Fibroblast of skin of left quadriceps (primary cell): ENCODE measurements around the gene TOB2.
"Not testable (repeated sequence)": the region's sequence is repeated elsewhere in the genome, so short reads cannot be mapped to it uniquely, and the experiment has no call there.

Experiments
- DNase-seq, 2 experiments: peaks; one replicate each; pipeline ENCODE4 v3.0.0-alpha.2; 2013; ENCODE audit warnings: low read depth in 2 of 2

Gene TOB2

GRCh38 chr22:41468381-41469217 lies 22.0 kb upstream of the TOB2 start, which contains the start of the genes ACO2 and PHF5A:
TSS of gene ACO2 (plus strand) at chr22:41469117. CDS start at chr22:41469147, 30 bp downstream.
TSS of gene PHF5A (minus strand) at chr22:41468692. CDS start at chr22:41468653, 39 bp downstream.
- DNase-seq: peak; percentile 96

- DNase-seq: no peak
These were observed 15.3 kb upstream of the TOB2 start for GRCh38 chr22:41461901-41462300.

GRCh38 chr22:41460071-41460470 lies 13.5 kb upstream of the TOB2 start:
- not testable (repeated sequence) for DNase-seq

- DNase-seq: no peak
These were observed 12.8 kb upstream of the TOB2 start for GRCh38 chr22:41459431-41459830.

GRCh38 chr22:41458161-41458728 lies 11.6 kb upstream of the TOB2 start:
- no peak for DNase-seq

GRCh38 chr22:41448189-41448808 lies 1.7 kb upstream of the TOB2 start:
- peak; percentile 99 for DNase-seq

GRCh38 chr22:41447435-41448188 lies 1.0 kb upstream of the TOB2 start:
- peak in 1 of 2 experiments; percentile 18 for DNase-seq

GRCh38 chr22:41446057-41446501 lies 522 bp downstream of the TOB2 start:
- no peak for DNase-seq

- no peak for DNase-seq
These were observed 1.2 kb downstream of the TOB2 start for GRCh38 chr22:41445129-41446056.

- peak; percentile 95 for DNase-seq
These were observed 2.1 kb downstream of the TOB2 start for GRCh38 chr22:41444360-41445128.

GRCh38 chr22:41442240-41442792 lies 4.3 kb downstream of the TOB2 start:
- no peak for DNase-seq

- DNase-seq: not testable (repeated sequence)
These were observed 6.1 kb downstream of the TOB2 start for GRCh38 chr22:41440511-41440910.

GRCh38 chr22:41437198-41437597 lies 9.4 kb downstream of the TOB2 start:
- no peak for DNase-seq

GRCh38 chr22:41436322-41437113 lies 10.1 kb downstream of the TOB2 start:
- DNase-seq: no peak

- no peak for DNase-seq
These were observed 11.0 kb downstream of the TOB2 start for GRCh38 chr22:41435560-41435959.

GRCh38 chr22:41434361-41435003 lies 12.1 kb downstream of the TOB2 start:
- not testable (repeated sequence) for DNase-seq

- not testable (repeated sequence) for DNase-seq
These were observed 13.1 kb downstream of the TOB2 start for GRCh38 chr22:41433480-41433879.

GRCh38 chr22:41431656-41432055 lies 14.9 kb downstream of the TOB2 start:
- DNase-seq: no peak
